Fibroblast of skin of abdomen (primary cell): ENCODE data around the gene KIFAP3.
"Not testable (repeated sequence)": the region's sequence is repeated elsewhere in the genome, so short reads cannot be mapped to it uniquely, and the experiment has no call there.

ENCODE experiments used
- DNase-seq: peaks from one replicate; pipeline ENCODE4 v3.0.0-alpha.2; 2013

KIFAP3 gene

DNA sequence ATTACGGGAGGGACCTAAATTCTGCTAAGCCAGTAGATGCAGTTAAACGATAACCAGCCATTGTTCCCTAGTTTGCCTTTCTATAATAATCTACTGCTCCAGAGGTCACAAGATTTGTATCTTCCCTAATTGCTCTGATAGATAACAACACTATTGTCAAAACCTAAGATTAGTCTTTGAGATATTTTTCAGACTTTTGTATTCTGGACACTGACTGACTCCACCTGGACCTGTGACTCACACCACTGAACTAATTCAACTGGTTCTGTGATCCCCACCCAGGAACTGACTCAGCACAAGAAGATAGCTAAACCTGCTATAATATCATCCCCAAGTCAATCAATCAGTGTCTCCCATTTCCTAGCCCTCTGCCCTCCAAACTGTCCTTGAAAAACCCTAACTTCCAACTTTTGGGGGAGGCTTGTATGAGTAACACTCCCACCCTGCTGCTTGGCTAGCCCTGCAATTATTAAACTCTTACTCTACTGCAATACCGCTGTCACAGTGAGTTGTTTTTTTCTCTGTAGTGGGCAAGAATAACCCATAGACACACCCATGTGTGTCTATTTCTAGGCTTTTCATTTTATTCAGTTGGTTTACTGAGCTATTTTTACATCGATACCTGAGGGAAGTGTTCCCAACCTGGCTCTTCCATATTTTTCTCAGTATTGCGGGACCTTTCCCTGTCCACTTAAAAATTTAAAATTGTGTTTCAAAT, 11.2 kb downstream of the KIFAP3 start:
- DNase-seq = no peak

GRCh38 chr1:170061676-170062075, 12.8 kb downstream of the KIFAP3 start:
- DNase-seq = not testable (repeated sequence)

DNA sequence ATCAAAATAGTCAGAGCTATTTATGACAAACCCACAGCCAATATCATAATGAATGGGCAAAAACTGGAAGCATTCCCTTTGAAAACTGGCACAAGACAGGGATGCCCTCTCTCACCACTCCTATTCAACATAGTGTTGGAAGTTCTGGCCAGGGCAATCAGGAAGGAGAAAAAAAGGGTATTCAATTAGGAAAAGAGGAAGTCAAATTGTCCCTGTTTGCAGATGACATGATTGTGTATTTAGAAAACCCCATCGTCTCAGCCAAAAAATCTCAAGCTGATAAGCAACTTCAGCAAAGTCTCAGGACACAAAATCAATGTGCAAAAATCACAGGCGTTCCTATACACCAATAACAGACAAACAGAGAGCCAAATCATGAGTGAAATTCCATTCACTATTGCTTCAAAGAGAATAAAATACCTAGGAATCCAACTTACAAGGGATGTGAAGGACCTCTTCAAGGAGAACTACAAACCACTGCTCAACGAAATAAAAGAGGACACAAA, 14.4 kb downstream of the KIFAP3 start:
- DNase-seq = not testable (repeated sequence)

DNA sequence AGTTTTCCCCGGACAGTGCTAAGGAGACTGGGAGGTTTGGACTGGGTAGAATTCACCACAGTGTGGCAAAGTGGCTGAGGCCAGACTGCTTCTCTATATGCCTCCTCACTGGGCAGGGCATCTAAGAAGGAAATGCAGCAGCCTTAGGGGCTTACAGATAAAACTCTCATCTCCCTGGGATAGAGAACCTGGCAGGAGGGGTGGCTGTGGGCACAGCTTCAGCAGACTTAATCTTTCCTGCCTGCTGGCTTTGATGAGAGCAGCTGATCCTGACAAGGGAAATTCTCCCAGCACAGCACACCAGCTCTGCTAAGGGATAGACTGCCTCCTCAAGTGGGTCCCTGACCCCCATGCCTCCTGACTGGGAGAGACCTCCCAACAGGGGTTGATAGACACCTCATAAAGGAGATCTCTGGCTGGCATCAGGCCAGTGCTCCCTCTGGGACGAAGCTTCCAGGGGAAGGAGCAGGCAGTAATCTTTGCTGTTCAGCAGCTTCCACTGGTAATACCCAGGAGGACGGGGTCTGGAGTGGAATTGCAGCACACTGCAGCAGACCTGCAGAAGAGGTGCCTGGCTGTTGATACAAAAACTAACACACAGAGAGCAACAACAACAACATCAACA, 25.2 kb downstream of the KIFAP3 start:
- no peak for DNase-seq

DNA sequence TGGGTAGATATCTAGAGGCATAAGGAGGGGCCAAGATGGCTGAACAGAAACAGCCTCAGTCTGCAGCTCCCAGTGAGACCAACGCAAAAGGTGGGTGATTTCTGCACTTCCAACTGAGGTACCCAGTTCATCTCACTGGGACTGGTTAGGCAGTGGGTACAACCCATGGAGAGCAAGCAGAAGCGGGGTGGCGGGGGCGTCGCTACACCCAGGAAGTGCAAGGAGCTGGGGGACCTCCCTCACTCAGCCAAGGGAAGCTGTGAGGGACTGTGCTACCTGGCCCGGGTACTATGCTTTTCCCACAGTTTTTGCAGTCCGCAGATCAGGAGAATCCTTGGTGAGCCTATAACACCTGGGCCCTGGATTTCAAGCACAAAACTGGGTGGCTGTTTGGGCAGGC, 26.0 kb downstream of the KIFAP3 start:
- DNase-seq = no peak

DNA sequence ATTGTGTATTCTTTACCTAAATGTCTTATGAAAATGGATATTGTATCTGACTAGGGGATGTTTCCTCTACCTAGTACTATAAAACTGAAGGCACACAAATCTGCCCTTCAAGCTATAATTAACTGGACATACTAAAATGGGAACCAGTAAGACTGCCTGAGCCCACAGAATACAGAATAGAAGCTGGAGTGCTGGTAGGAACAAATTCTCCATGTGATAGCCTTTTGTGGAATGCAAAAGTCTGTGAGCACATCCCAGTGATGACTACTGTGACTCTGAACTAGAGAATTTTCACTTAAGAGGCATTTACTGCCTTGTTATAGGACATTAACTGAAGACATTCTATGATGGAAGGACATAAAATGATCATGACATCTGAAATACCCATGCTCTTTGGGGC, 30.3 kb downstream of the KIFAP3 start:
- DNase-seq = no peak

GRCh38 chr1:170041423-170042192, 32.9 kb downstream of the KIFAP3 start:
- no peak for DNase-seq

GRCh38 chr1:170032531-170033280, 41.8 kb downstream of the KIFAP3 start:
- peak; percentile 75 for DNase-seq

GRCh38 chr1:170030212-170030611, 44.3 kb downstream of the KIFAP3 start:
- DNase-seq = no peak

GRCh38 chr1:170027760-170028159, 46.7 kb downstream of the KIFAP3 start:
- no peak for DNase-seq

DNA sequence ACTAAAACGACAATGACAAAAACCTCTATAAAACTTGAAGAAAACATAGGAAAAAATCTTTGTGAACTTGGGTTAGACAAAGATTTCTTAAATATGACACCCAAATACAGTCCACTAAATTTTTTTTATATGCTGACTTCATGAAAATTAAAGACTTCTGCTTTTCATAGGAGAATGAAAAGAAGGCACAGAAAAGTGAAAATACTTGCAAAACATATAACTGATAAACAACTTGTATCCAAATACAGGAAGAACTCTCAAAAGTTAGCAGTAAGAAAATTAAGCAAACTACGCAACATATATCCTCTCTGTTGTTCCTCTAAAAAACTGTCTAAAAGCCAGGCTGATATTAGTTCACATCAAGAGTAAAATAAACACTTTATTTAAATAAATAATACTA, 53.6 kb downstream of the KIFAP3 start:
- no peak for DNase-seq

GRCh38 chr1:170017478-170017877, 57.0 kb downstream of the KIFAP3 start:
- DNase-seq = no peak

DNA sequence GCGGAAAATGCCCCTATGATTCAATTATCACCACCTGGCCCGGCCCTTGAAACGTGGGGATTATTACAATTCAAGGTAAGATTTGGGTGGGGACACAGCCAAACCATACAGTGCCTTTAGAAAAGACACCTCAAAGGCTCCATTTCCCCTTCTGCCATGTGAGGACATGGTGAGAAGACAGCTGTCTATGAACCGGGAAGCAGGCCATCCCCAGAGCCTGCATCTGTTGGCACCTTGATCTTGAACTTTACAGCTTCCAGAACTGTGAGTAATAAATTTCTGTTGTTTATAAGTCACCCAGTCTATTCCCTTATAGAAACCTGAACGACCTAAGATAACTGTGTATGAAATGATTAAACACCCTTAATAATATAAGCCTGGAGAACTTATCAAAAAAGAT, 61.6 kb downstream of the KIFAP3 start:
- DNase-seq = no peak

DNA sequence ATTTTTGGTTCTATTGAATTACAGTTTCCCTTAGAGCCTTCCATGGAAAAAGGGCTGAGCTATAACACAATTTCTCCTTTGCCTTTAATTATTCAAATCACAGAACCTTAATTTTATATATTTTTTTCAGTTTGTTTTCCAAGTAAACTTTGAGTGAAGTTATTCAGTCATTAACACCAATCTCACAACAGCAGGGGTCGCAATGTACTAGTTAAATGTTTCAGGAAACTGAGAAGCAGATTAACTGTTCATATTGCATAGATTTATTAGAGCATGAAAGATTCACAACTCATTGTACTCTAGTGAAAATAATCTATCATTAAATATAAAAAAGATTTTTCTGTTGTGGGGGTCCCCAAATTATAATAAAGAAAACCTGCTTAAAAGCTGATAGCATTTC, 64.1 kb downstream of the KIFAP3 start:
- DNase-seq = peak; percentile 68

- no peak for DNase-seq
Observed at GRCh38 chr1:170009551-170009950, 64.9 kb downstream of the KIFAP3 start.

DNA sequence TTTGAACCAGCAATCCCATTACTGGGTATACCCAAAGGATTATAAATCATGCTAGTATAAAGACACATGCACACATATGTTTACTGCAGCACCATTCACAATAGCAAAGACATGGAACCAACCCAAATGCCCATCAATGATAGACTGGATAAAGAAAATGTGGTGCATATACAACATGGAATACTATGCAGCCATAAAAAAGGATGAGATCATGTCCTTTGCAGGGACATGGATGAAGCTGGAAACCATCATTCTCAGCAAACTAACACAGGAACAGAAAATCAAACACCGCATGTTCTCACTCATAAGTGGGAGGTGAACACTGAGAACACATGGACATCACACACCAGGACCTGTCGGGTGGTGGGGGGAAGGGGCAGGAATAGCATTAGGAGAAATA, 65.8 kb downstream of the KIFAP3 start:
- not testable (repeated sequence) for DNase-seq

DNA sequence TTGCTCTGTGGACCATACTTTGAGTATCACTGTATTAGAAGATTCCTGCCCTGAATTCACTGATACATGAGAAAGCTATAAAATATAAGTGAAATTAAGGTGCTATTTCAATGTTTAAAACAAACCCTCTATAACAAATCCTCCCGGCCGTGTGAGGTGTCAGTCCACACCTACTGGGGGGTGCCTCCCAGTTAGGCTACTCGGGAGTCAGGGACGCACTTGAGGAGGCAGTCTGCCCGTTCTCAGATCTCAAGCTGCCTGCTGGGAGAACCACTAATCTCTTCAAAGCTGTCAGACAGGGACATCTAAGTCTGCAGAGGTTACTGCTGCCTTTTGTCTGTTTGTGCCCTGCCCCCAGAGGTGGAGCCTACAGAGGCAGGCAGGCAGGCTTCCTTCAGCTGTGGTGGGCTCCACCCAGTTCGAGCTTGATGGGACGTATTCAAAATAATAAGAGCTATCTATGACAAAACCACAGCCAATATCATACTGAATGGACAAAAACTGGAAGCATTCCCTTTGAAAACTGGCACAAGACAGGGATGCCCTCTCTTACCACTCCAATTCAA, 71.1 kb downstream of the KIFAP3 start:
- not testable (repeated sequence) for DNase-seq

DNA sequence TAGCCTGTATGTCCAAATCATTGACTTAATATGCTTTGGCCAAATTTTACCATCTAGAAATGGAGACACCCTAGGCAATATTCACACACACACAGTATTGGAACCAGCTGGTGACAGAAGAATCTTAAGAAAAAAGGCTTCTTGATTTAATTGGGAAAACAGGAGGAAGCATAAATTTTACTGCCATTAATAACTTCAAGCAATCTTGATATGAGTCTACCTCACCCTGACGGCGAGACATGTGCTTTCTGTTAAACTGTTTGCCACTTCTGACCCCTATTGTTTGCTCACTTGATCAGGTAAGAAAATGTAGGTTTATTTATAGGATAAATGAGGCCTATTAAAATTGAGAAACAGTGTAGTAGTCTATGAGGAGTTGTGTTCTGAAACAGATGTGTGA, 73.2 kb downstream of the KIFAP3 start:
- DNase-seq = peak; percentile 5

- no peak for DNase-seq
Observed at GRCh38 chr1:169999761-170000160, 74.7 kb downstream of the KIFAP3 start.

GRCh38 chr1:169999331-169999741, 75.2 kb downstream of the KIFAP3 start:
- peak; percentile 93 for DNase-seq

- no peak for DNase-seq
Observed at GRCh38 chr1:169995993-169996392, 78.5 kb downstream of the KIFAP3 start.

DNA sequence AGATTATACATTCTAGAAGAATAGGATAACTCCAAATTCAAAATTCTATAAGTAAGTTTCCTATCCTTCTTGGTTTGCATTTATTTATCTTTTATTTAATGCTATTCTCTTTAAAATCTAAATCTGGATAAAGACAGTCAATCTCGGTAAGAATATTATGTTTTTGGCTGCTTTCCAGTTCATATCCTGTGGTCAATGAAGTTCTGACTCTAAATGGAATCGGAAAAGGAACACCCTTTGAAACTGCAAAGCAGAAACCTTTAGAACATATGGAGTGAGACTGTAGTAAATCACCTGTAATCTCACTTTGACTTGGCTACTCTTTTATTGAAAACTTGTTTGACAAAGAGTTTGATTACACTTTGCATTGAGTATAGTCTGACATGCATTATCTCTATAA, 85.2 kb downstream of the KIFAP3 start:
- DNase-seq = no peak
